Karpas-422 (cell line): ENCODE results near the gene NCKAP5L. TPM values are rescaled to one million over a fixed set of nuclear protein-coding genes. Genes with fewer than 3 reads are reported as not detected.
"Not testable (repeated sequence)": the region's sequence is repeated elsewhere in the genome, so short reads cannot be mapped to it uniquely, and the experiment has no call there.

Experiments used
- DNase-seq: peaks from one replicate; pipeline ENCODE4 v3.0.0-alpha.2; 2015
- H2AFZ ChIP-seq: fragments of 200-600 bp; sonication (generic); 2 replicates; pipeline ENCODE4 v1.6.1; 2014; ENCODE audit warnings: antibody characterized with exemption, low read length, mixed read lengths
- H3K27ac ChIP-seq: fragments of 200-600 bp; sonication (generic); 2 replicates; pipeline ENCODE4 v1.5.1; 2014; ENCODE audit warnings: mild to moderate bottlenecking, low read length, moderate library complexity
- H3K27me3 ChIP-seq: fragments of 200-600 bp; sonication (generic); 2 replicates; pipeline ENCODE4 v1.6.1; 2014; ENCODE audit warnings: low read length, mixed read lengths
- H3K36me3 ChIP-seq: fragments of 200-600 bp; sonication (generic); 2 replicates; pipeline ENCODE4 v1.6.1; 2014; ENCODE audit warnings: low read length, mixed read lengths; ENCODE audit not compliant: insufficient read depth
- H3K4me1 ChIP-seq: fragments of 200-600 bp; sonication (generic); 2 replicates; pipeline ENCODE4 v1.6.1; 2014; ENCODE audit warnings: mild to moderate bottlenecking, low read length, mixed read lengths
- H3K4me2 ChIP-seq: fragments of 200-600 bp; sonication (generic); 2 replicates; pipeline ENCODE4 v1.6.1; 2014; ENCODE audit warnings: low read length, low read depth, mild to moderate bottlenecking; ENCODE audit not compliant: poor library complexity, severe bottlenecking
- H3K4me3 ChIP-seq: fragments of 200-600 bp; sonication (generic); 2 replicates; pipeline ENCODE4 v1.5.1; 2014; ENCODE audit warnings: mild to moderate bottlenecking, antibody characterized with exemption, low read length, mixed read lengths
- H3K79me2 ChIP-seq: fragments of 200-600 bp; sonication (generic); 2 replicates; pipeline ENCODE4 v1.6.1; 2014; ENCODE audit warnings: mild to moderate bottlenecking, low read length, mixed read lengths
- H3K9ac ChIP-seq: fragments of 200-600 bp; sonication (generic); 2 replicates; pipeline ENCODE4 v1.6.0; 2014; ENCODE audit warnings: low read length
- H3K9me2 ChIP-seq: fragments of 200-600 bp; sonication (generic), shearing (Covaris generic); replicated peaks from 2 replicates; pipeline ENCODE4 v1.6.0; 2014; ENCODE audit warnings: mild to moderate bottlenecking, low read length, moderate library complexity; ENCODE audit not compliant: insufficient read depth
- H3K9me3 ChIP-seq: fragments of 300-700, 200-600 bp; sonication (generic); 2 replicates; pipeline ENCODE4 v1.6.1; 2014; ENCODE audit warnings: low read length, mixed read lengths
- H4K20me1 ChIP-seq: fragments of 200-600 bp; sonication (generic); 2 replicates; pipeline ENCODE4 v1.6.1; 2014; ENCODE audit warnings: mild to moderate bottlenecking, antibody characterized with exemption, low read length, low read depth; ENCODE audit not compliant: insufficient read depth
- total RNA-seq: library from RNA; depleted of rRNA; stranded (reverse); fragments of >200 nt; shearing (Covaris generic); gene quantifications from 2 replicates; pipeline ENCODE4 v1.2.3, GENCODE V29; 2014; ENCODE audit warnings: low replicate concordance

NCKAP5L gene
- total RNA-seq, 1 experiment from 2014 or later, result 17.3 TPM

DNA sequence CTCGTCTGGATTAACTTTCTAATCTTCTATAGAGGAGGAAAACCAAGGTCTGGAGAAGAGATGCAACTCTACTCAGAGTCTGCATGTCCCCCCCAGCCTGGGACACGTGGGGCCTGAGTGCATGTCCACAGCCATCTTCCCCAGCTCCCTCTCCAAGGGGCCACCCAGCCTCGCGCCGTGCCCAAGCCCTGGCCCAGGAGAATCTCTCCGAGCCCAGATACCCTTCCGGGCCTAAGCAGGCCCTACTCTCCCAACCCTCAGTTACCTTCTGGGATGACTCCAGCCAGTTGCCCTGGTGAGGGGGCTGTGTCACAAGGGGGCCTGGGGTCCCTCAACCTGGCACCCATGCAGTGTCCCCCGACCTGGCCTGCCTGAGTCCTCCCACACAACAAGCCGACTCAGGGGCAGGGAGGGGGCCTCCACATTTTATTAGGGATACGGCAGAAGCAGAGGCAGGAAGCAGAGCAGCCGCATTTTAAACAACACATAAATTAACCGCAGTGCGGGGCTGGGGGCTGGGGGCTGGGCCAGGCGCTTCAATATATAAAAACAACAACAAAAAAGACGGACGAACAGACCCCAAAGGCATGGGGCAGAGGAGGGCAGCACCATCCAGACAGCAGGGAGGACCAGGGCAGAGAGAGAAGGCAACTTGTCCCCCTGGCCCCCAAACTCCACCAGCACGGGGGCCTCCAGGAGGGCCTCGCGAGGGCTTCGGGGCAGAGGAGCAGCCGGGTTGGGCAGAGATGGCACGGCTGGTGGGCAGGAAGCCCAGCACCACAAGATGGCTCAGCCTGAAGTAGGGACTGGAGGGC lies 37.3 kb downstream of the NCKAP5L start:
- Histone ChIP-seq H3K9me2 (no peaks in the 10 kb centered on the region), H3K4me2 (no peak overlapping the region), H2AFZ (no peak overlapping the region), H3K4me1 (no peaks in the 10 kb centered on the region), H3K27ac (no peak overlapping the region), H3K9ac (no peak overlapping the region), H3K4me3 (no peak overlapping the region), H3K36me3 (no peaks in the 10 kb centered on the region; the same call in 1 of the 2 replicates), H3K9me3 (peaks cover 4% of the 10 kb centered on the region), H3K27me3 (no peaks in the 10 kb centered on the region), H3K79me2 (no peaks in the 10 kb centered on the region), H4K20me1 (no peaks in the 10 kb centered on the region)
- DNase-seq, result no peak

DNA sequence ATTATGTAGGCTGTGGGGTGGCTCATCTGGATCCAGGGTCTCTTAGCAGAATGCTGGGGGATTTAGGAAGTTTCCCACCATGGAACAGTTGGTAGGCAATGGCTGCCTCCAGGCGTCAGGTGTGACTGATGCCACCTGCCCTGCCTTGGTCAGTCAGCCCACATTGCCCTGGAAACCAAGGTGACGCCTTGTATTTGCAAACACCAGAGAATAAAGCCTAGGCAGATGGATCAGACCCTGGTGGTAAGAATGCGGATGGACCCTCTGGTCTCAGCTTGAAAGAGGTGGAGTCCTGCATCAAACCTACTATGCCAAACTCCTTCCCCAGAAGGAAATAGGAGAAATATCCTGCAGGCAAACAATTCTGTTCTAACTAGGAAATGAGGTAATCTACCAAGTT lies 38.2 kb downstream of the NCKAP5L start:
- Histone ChIP-seq H3K36me3 (no peaks in the 10 kb centered on the region; the same call in 1 of the 2 replicates), H3K4me3 (no peak overlapping the region), H3K79me2 (no peaks in the 10 kb centered on the region), H3K27me3 (no peaks in the 10 kb centered on the region), H3K4me2 (no peak overlapping the region), H3K9me3 (peaks cover 4% of the 10 kb centered on the region), H3K9me2 (no peaks in the 10 kb centered on the region), H3K27ac (no peak overlapping the region), H3K9ac (no peak overlapping the region), H2AFZ (no peak overlapping the region), H4K20me1 (no peaks in the 10 kb centered on the region), H3K4me1 (no peaks in the 10 kb centered on the region)
- no peak for DNase-seq

DNA sequence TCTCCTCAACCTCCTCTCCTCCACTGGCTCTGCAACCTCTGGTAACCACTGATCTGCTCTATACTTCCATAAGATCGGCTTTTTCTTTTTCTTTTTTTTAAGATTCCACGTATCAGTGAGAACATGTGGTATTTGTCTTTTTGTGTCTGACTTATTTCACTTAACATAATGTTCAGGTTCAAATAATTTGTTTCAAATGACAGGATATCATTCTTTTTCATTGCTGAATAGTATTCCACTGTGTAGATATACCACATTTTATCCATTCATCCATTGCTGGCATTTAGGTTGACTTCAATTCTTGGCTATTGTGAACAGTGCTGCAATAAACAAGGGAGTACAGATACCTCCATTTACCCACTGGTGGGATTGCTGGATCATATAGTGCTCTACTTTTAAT lies 40.5 kb downstream of the NCKAP5L start:
- H3K4me2 ChIP-seq, result no peak overlapping the region
- no peaks in the 10 kb centered on the region for H3K4me1 ChIP-seq
- no peaks in the 10 kb centered on the region for H4K20me1 ChIP-seq
- no peak overlapping the region for H3K4me3 ChIP-seq
- no peaks in the 10 kb centered on the region for H3K79me2 ChIP-seq
- H3K27me3 ChIP-seq, result no peaks in the 10 kb centered on the region
- no peaks in the 10 kb centered on the region; the same call in 1 of the 2 replicates for H3K36me3 ChIP-seq
- H2AFZ ChIP-seq, result no peak overlapping the region
- no peak overlapping the region for H3K9ac ChIP-seq
- no peaks in the 10 kb centered on the region for H3K9me2 ChIP-seq
- DNase-seq, result no peak
- peaks cover 4% of the 10 kb centered on the region for H3K9me3 ChIP-seq
- H3K27ac ChIP-seq, result no peak overlapping the region

DNA sequence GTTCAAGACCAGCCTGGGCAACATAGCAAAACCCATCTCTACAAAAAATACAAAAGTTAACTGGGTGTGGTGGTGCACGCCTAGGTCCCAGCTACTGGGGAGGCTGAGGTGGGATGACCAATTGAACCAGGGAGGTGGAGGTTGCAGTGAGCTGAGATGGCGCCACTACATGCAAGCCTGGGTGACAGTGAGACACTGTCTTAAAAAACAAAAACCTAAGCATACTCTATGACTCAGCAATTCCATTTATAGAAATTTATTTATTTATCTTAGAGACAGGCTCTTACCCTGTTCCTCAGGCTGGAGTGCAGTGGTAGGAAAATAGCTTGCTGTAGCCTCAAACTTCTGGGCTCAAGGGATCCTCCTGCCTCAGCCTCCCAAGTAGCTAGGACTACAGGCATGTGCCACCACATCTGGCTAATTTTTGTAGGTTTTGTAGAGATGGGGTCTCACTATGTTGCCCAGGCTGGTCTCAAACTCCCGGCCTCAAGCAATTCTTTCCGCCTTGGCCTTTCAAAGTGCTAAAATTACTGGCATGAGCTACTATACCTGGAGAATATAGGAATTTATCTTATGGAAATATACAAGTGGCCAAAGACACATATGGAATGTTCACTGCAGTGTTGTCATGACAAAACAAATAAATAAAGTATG lies 43.3 kb downstream of the NCKAP5L start:
- Histone ChIP-seq H3K79me2 (no peaks in the 10 kb centered on the region), H3K4me2 (no peak overlapping the region), H3K27ac (no peak overlapping the region), H3K4me3 (no peak overlapping the region), H3K4me1 (no peaks in the 10 kb centered on the region), H3K36me3 (no peaks in the 10 kb centered on the region; the same call in 1 of the 2 replicates), H3K9me3 (peaks cover 4% of the 10 kb centered on the region), H2AFZ (no peak overlapping the region), H3K9me2 (no peaks in the 10 kb centered on the region), H3K27me3 (no peaks in the 10 kb centered on the region), H4K20me1 (no peaks in the 10 kb centered on the region), H3K9ac (no peak overlapping the region)
- DNase-seq, result no peak

DNA sequence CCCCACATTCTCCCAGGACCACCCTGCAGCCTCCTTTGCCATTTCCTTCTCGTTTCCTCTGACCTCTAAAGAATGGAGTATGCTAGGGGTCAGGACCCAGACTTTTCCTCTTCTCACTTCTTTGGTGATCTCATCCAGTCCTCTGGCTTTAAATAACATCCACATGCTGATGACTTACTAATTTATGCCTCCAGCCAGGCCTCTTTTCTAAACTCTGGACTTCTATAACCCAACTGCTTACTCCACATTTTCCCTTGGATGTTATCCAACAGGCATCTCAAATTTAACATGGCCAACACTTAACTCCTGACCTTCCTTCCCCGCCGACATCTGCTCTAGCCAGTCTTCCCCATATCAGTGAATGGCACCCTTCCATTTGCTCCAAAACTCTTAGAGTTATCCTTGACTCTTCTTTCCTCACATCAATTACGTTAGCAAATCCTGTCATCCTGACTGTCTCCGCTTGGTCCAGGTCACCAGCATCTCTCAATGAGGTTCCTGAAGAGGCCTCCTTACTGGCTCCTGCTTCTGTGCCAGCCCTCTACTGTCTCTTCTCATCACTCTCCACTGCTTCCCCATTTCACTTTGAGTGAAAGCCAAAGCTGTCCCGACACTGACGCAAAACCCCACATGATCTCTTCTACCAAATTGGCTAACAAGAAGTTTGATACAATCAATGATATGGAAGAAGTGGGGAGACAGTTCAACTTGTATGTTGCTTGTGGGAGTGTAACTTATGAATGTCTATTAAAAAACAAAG lies 44.1 kb downstream of the NCKAP5L start:
- no peak overlapping the region for H3K9ac ChIP-seq
- H2AFZ ChIP-seq, result no peak overlapping the region
- no peaks in the 10 kb centered on the region for H3K4me1 ChIP-seq

DNA sequence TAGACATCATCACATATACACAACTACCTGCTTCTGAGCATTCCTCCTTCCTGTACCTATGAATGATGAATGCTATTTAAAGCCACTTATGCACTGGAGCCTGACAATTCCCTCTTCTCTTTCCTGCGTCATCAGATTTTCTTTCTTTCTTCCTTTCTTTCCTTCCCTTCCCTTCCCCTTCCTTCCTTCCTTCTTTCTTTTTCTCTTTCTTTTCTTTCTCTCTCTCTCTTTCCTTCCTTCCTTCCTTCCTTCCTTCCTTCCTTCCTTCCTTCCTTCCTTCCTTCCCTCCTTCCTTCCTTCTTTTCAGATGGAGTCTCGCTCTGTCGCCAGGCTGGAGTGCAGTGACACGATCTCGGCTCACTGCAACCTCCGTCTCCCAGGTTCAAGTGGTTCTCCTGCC lies 47.3 kb downstream of the NCKAP5L start:
- H3K36me3 ChIP-seq, H3K27ac ChIP-seq, H4K20me1 ChIP-seq, H2AFZ ChIP-seq, H3K27me3 ChIP-seq, DNase-seq, H3K4me2 ChIP-seq, H3K4me3 ChIP-seq, H3K9me3 ChIP-seq, H3K9ac ChIP-seq, H3K9me2 ChIP-seq, H3K79me2 ChIP-seq: not testable (repeated sequence)
- peaks cover 14% of the 10 kb centered on the region for H3K4me1 ChIP-seq

More for the DNA sequence above, 44.1 kb downstream of the NCKAP5L start:
- no peaks in the 10 kb centered on the region for H3K27me3 ChIP-seq
- peaks cover 4% of the 10 kb centered on the region for H3K9me3 ChIP-seq
- H3K27ac ChIP-seq, result no peak overlapping the region
- peak; percentile 59 for DNase-seq
- no peak overlapping the region for H3K4me3 ChIP-seq
- no peaks in the 10 kb centered on the region for H3K79me2 ChIP-seq
- no peak overlapping the region for H3K4me2 ChIP-seq
- no peaks in the 10 kb centered on the region for H3K36me3 ChIP-seq
- no peaks in the 10 kb centered on the region for H4K20me1 ChIP-seq
- no peaks in the 10 kb centered on the region for H3K9me2 ChIP-seq

DNA sequence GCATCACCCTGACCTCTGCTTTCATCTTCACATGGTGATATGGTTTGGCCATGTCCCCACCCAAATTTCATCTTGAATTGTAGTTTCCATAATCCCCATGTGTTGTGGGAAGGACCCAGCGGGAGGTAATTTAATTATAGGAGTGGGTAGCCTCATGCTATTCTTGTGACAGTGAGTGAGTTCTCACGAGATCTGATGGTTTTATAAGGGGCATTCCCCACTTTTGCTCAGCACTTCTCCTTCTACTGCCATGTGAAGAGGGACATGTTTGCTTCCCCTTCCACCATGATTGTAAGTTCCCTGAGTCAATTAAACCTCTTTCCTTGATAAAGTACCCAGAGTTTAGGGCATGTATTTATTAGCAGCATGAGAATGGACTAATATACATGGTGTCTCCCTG lies 48.6 kb downstream of the NCKAP5L start:
- no peaks in the 10 kb centered on the region for H4K20me1 ChIP-seq
- DNase-seq, result no peak
- no peak overlapping the region for H2AFZ ChIP-seq
- no peaks in the 10 kb centered on the region for H3K27me3 ChIP-seq
- H3K9me3 ChIP-seq, result no peaks in the 10 kb centered on the region
- no peak overlapping the region for H3K4me3 ChIP-seq
- H3K27ac ChIP-seq, result no peak overlapping the region
- no peaks in the 10 kb centered on the region for H3K79me2 ChIP-seq
- no peaks in the 10 kb centered on the region for H3K36me3 ChIP-seq
- no peaks in the 10 kb centered on the region for H3K9me2 ChIP-seq
- no peak overlapping the region for H3K9ac ChIP-seq
- no peak overlapping the region for H3K4me2 ChIP-seq
- peaks cover 14% of the 10 kb centered on the region for H3K4me1 ChIP-seq
